GM18907 (cell line): ENCODE results near the gene RAP2A.

Experiments used
- ATAC-seq: cut with Tn5 transposase; IDR thresholded peaks from one replicate; pipeline ENCODE4 v1.9.1; 2021; ENCODE audit warnings: mild to moderate bottlenecking, moderate library complexity; ENCODE audit not compliant: unreplicated experiment

Gene RAP2A

GRCh38 chr13:97422118-97423054 is 11.6 kb upstream of the RAP2A start:
- ATAC-seq: no peak

GRCh38 chr13:97423300-97424045 is 10.5 kb upstream of the RAP2A start:
- no peak for ATAC-seq

DNA sequence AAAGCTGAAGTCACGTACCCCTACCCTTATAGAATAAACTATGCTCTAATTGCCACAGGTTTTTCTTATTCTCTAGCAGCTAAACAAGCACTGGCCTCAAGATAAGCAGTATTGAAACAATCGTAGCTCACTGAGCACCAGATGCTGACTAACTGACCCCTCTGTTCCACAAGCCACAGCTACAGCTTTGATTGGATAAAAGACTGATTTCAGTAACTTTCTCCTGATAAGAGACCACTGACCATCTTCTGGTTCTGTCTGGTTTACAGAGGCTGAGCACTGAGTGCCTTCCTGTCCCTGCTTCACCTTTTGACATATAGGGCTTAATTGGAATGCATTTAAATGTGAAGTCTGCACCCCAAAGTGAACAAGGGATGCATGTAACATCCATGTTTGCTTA is 8.4 kb upstream of the RAP2A start:
- no peak for ATAC-seq

- ATAC-seq: no peak
These were observed 7.3 kb upstream of the RAP2A start for GRCh38 chr13:97426695-97427094.

GRCh38 chr13:97429681-97430081 is 4.3 kb upstream of the RAP2A start:
- no peak for ATAC-seq

DNA sequence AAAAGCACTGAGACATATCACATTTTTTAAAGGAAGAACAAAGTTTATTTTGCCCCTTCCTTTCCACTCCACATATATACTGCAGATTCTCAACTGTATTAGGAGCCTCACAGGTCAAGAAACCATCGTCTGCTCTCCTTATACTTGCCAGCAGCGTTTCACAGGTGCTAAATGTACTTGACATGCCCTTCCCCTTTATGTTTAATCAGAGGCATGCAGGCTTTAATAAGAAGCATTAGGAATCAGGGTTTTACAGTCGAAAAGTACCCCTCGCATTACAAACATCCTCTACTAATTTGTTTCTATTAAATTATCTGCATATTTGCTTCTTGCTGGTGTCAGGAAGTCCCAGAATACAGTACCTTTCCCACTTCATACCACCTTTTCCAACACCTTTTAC is 3.7 kb upstream of the RAP2A start:
- ATAC-seq: no peak

- no peak for ATAC-seq
These were observed 2.7 kb upstream of the RAP2A start for GRCh38 chr13:97431171-97431764.

- no peak for ATAC-seq
These were observed 1.6 kb upstream of the RAP2A start for GRCh38 chr13:97432232-97432916.

DNA sequence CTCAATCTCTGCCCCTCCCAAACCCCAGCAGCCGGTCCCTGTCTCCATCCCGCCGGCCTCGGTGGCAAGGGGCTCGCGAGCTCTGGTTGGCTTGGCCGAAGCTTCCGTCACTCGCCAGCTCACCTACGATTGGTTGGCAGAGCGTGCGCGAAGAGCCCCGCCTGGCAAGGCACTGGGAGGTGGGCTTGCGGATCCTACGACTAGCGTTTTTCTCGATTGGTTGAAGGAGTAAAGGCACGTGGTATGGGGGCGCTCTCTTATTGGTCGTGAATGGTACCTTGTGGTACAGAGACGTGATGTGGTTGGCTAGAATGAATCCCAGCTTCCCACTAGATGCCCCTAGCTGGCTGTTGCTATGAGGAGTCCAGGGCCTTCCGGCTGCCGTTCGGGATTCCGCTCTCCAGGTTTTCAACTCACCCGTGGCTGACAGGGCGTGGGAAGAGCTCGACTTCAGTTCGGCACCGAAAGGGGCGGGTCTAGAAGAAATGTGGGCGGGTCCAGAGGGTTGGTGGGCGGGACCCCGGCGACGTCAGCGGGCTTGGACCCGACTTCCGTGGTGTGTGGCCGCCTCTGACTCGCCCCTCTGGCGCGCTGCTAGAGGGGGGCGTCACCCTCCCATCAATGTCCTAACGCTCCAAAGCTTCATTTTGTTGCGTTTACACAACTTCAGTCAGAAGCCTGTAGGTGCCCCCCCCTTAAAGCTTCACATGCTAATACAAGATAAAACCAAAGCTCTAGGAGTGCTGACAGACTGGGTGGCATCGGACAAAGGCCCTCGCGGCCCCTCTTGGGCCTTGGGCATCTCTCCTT is 847 bp upstream of the RAP2A start:
- ATAC-seq: peak; percentile 86

- ATAC-seq: peak; percentile 1
These were observed 630 bp downstream of the RAP2A start for GRCh38 chr13:97434397-97435201.

DNA sequence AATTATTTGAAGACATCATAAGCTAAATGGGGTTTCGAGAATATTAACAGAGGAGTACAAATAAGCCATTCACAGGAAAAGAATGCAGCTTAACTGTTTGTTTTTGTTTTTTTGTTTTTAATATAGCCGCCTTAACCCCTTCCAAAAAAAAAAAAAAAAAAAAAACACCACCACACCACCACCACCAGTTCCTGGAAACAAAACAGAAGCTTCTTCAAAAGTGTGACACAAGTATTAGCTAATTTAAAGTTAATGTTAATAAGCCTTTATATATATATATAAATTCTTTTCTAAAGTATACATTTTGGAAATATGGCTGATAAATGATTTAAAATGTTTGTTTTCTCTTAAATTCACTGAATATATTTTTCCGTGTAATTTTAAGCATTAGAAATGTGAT is 1.4 kb downstream of the RAP2A start:
- ATAC-seq: no peak

DNA sequence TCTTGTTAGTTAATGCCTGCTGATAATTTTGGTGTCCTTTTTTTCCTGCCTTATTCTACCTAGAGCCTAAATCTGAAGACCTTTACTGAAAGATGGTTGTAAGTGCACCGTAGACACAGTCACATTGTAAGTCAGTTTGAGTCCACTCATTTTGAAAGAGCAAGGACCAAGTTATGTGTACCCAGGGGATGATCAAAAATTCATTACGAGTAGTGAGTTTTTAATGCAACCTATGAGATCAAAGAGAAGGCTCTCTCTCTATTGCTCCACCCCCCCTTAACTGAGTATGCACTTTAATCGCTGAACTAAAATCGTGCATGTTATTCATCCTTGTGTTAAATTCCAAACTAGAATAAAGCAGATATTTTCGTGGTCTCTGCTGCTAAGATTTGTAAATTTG is 1.8 kb downstream of the RAP2A start:
- no peak for ATAC-seq

DNA sequence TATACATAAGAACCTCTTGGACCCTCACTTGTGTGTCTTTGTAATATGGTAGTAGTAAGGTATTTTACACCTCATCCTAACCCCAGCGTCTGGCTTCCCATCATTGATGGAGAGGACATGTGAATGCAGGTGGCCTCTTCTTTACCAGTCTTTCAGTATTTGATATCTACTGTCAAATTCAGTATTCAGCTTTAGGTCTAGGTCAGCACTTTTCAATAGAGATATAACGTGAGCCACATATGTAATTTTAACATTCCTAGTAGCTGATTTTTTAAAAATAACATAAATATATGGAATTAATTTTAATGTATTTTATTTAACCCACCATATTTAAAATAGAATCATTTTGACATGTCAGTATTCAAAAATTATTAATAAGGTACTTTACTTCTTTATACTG is 2.9 kb downstream of the RAP2A start:
- no peak for ATAC-seq

GRCh38 chr13:97437729-97438128 is 3.8 kb downstream of the RAP2A start:
- ATAC-seq: no peak

DNA sequence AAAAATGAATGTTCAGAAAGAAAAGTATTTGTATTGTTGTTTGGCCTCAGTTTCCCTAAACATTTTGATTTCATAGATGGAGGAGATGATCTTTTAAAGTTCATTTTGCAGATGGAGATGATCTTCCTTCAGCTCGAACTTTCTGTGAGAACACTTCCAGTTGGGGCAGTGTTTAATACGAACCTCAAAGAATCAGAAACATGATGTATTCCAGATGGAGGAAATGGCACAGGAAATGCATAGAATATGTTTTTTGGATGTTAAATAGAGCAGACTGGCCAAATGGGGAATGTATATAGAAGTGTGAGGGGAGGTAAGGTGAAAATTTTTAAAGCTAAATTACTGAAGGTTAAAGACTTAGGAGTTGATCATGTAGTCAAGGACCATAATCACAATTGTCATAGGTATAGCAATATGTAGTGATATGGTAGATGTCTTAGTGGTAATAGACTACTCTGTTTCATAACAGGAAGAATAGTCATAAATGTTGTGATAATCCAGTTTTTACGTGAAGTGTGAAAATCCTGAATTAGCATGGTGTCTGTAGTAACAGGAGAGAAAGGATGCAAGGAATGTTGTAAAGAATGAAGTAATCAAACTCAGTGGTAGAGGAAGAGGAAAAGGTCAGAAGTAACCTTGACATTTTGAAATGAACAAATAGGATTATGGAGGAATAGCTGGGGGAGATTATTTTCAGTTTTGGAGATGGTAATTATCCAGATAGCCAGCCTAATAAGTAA is 5.1 kb downstream of the RAP2A start:
- ATAC-seq: no peak

GRCh38 chr13:97440598-97441170 is 6.7 kb downstream of the RAP2A start:
- no peak for ATAC-seq

- ATAC-seq: peak; percentile 55
These were observed 7.4 kb downstream of the RAP2A start for GRCh38 chr13:97441368-97441767.

DNA sequence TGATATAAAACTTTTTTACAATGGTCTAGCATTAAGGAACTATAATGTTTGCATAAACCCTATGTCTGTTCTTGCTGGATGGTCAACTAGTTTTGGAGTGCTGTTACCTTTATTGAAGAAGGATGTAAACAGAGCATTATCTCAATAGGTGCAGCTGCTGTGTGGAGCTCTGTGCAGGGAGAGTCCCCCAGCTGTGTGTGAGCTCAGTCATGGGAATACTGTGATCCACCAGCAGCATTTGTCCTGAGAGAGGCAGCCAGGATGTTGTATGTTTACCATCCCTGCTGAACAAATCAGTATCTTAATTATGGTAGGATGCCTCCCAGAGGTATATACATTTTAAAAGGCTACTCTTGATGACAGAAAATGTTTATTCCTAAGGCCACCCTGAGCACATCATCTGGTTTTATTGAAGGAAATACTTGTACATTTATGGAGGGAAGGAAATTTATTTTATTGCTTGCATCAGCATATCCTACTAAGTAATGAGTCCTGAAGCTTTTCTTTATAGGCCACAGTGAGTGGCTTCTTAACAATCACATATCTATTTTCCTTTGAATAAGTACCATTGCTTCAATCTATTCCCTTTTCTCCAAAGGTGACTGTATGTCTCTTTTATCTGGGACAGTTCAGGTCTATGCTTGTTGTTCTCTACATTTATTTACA is 11.7 kb downstream of the RAP2A start:
- ATAC-seq: no peak
